NCI-H2196 treated with DMSO at 0.1 percent for 48 hours (cell line): Measurements from ENCODE around the gene TRAPPC2B.
"Not testable (repeated sequence)": the region's sequence is repeated elsewhere in the genome, so short reads cannot be mapped to it uniquely, and the experiment has no call there.

Experiments used
- DNase-seq: peaks from one replicate; lab custom pipeline; 2025; ENCODE audit not compliant: unreplicated experiment; lab: John Stamatoyannopoulos, UW

Gene TRAPPC2B

GRCh38 chr19:57374179-57374578 lies 10.8 kb downstream of the TRAPPC2B start:
- DNase-seq, result no peak

GRCh38 chr19:57374647-57375046 lies 11.3 kb downstream of the TRAPPC2B start:
- not testable (repeated sequence) for DNase-seq

- no peak for DNase-seq
These were observed 12.8 kb downstream of the TRAPPC2B start for GRCh38 chr19:57376151-57376550.

GRCh38 chr19:57377498-57378146 lies 14.3 kb downstream of the TRAPPC2B start:
- DNase-seq, result no peak

- no peak for DNase-seq
These were observed 17.6 kb downstream of the TRAPPC2B start for GRCh38 chr19:57380923-57381322.

- no peak for DNase-seq
These were observed 19.6 kb downstream of the TRAPPC2B start for GRCh38 chr19:57382806-57383488.

- no peak for DNase-seq
These were observed 25.9 kb downstream of the TRAPPC2B start for GRCh38 chr19:57389194-57389729.

GRCh38 chr19:57389730-57390598 lies 26.6 kb downstream of the TRAPPC2B start, which contains the start of gene ZNF548:
Gene ZNF548 (plus strand): TSS chr19:57389854. CDS start chr19:57390100, 246 bp downstream.
- peak; percentile 94 for DNase-seq

- no peak for DNase-seq
These were observed 32.4 kb downstream of the TRAPPC2B start for GRCh38 chr19:57395710-57396109.

GRCh38 chr19:57398868-57399267 lies 35.5 kb downstream of the TRAPPC2B start:
- DNase-seq, result no peak

- no peak for DNase-seq
These were observed 40.6 kb downstream of the TRAPPC2B start for GRCh38 chr19:57403737-57404563.

GRCh38 chr19:57406516-57407123 lies 43.3 kb downstream of the TRAPPC2B start:
- DNase-seq, result no peak

- DNase-seq, result peak; percentile 83
These were observed 47.7 kb downstream of the TRAPPC2B start, which contains the start of gene ZNF17 for GRCh38 chr19:57410877-57411671. Gene ZNF17 (plus strand): TSS chr19:57411161. CDS start chr19:57413616, 2,455 bp downstream.
